Measurements from ENCODE around the gene DBX1. TPM values are rescaled to one million over a fixed set of nuclear protein-coding genes. Genes with fewer than 3 reads are reported as not detected.

DBX1 gene
- total and polyA plus RNA-seq, 2 of the 13 experiments (the other 11 are each of a cell fraction or from before 2014, with no cell fraction given): not detected

GRCh38 chr11:20114588-20114987 is 45.7 kb downstream of the DBX1 start:
- no peak overlapping the region for H2AFZ ChIP-seq (ENCODE audit: low read length)
- no peak overlapping the region for H3K4me3 ChIP-seq (replicated peaks in 1 of 3; ENCODE audit: insufficient read depth in 1 of 3, low read depth in 2 of 3, low read length in 3 of 3)
- intact Hi-C loops (cut with micrococcal nuclease; ENCODE audit: unreplicated experiment) (loop anchor here (5.0 kb wide), 1 partner anchor 77 kb away; no protein-coding TSS in a partner anchor), in situ Hi-C loops (cut with HindIII; ENCODE audit: extremely low pct_ligation_motif_present, low pct_unique_long_range_greater_than_20kb) (loop anchor here (5.0 kb wide), 1 partner anchor 177 kb away; no protein-coding TSS in a partner anchor)
- ChIA-PET CTCF (ENCODE audit: low intra/inter-chr PET ratio, low total read pairs) (no interaction called here), POLR2A (no interaction called here)
- no peak overlapping the region for H3K4me2 ChIP-seq (ENCODE audit: low read depth, low read length)
- DNase-seq (ENCODE audit: low spot score) (no peak), ATAC-seq (no peak), FAIRE-seq (no peak)
- H3K4me1 ChIP-seq (ENCODE audit: insufficient read depth, low read length): no peaks in the 10 kb centered on the region
- H3K27ac ChIP-seq (ENCODE audit: extremely low read length, insufficient read depth, low read length): no peak overlapping the region
- BruUV-seq (replicated peaks): no TSS peak
- H3K27me3 ChIP-seq (ENCODE audit: control insufficient read depth in 1 of 2, insufficient read depth in 2 of 2, low read length in 2 of 2): no peaks in the 10 kb centered on the region
- WGBS (ENCODE audit: low lambda C conversion rate): 98% methylated on average over 9 of the region's 10 CpGs
- no peaks in the 10 kb centered on the region for H3K9me3 ChIP-seq (ENCODE audit: low read length)
- peaks cover 37 to 86% of the 10 kb centered on the region in 2 experiments for H3K36me3 ChIP-seq (replicated peaks in 1 of 2; ENCODE audit: control insufficient read depth in 1 of 2, insufficient read depth in 2 of 2, low read length in 2 of 2)
- no peaks in the 10 kb centered on the region for H4K20me1 ChIP-seq (ENCODE audit: insufficient read depth, low read length)
- H3K9ac ChIP-seq (ENCODE audit: insufficient read depth, low read depth, low read length): no peak overlapping the region
- H3K79me2 ChIP-seq (ENCODE audit: insufficient read depth, low read length): no peaks in the 10 kb centered on the region
- TF ChIP-seq ETV6 (CRISPR knock-in tag; conservative IDR thresholded peaks at IDR 0.05) (no peak), ZNF670 (CRISPR knock-in tag; IDR thresholded peaks at IDR 0.05; ENCODE audit: borderline replicate concordance) (no peak), TFE3 (CRISPR knock-in tag; IDR thresholded peaks at IDR 0.05) (no peak), ZBTB26 (CRISPR knock-in tag; IDR thresholded peaks at IDR 0.05; ENCODE audit: borderline replicate concordance) (no peak), RNF219 (CRISPR knock-in tag; IDR thresholded peaks at IDR 0.05) (no peak), SIX1 (CRISPR knock-in tag; IDR thresholded peaks at IDR 0.05; ENCODE audit: borderline replicate concordance) (no peak), ZNF333 (CRISPR knock-in tag; IDR thresholded peaks at IDR 0.05; ENCODE audit: borderline replicate concordance) (no peak), TBX3 (IDR thresholded peaks at IDR 0.05; ENCODE audit: borderline replicate concordance) (no peak), ARHGAP35 (CRISPR knock-in tag; IDR thresholded peaks at IDR 0.05; ENCODE audit: borderline replicate concordance) (no peak), RFX1 (IDR thresholded peaks at IDR 0.05) (no peak), ZNF703 (CRISPR knock-in tag; IDR thresholded peaks at IDR 0.05; ENCODE audit: borderline replicate concordance) (no peak), ZNF800 (CRISPR knock-in tag; IDR thresholded peaks at IDR 0.05) (no peak), NR0B2 (CRISPR knock-in tag; IDR thresholded peaks at IDR 0.05) (no peak), CEBPG (CRISPR knock-in tag; IDR thresholded peaks at IDR 0.05) (no peak)

All from HepG2 (cell line).